H9 (cell line): ENCODE data around the gene CHCHD3. TPM values are rescaled to one million over a fixed set of nuclear protein-coding genes. Genes with fewer than 3 reads are reported as not detected.

Experiments used
- DNase-seq: peaks from one replicate; pipeline ENCODE4 v3.0.0-alpha.2; 2017
- H2AFZ ChIP-seq: one replicate; pipeline ENCODE4 v1.6.1; 2013; ENCODE audit warnings: mild to moderate bottlenecking, low read length, control low read depth, moderate library complexity
- H2AK5ac ChIP-seq: 2 replicates; pipeline ENCODE4 v1.6.1; 2013; ENCODE audit warnings: low read length, control low read depth, mixed read lengths; ENCODE audit not compliant: insufficient read length
- H2BK120ac ChIP-seq: one replicate; pipeline ENCODE4 v1.6.1; 2013; ENCODE audit warnings: low read depth, mild to moderate bottlenecking, low read length, control low read depth, inconsistent platforms; ENCODE audit not compliant: poor library complexity, severe bottlenecking
- H2BK12ac ChIP-seq: 2 replicates; pipeline ENCODE4 v1.6.1; 2013; ENCODE audit warnings: low read length, control low read depth, mixed read lengths, low read depth; ENCODE audit not compliant: insufficient read length
- H2BK15ac ChIP-seq: 2 replicates; pipeline ENCODE4 v1.6.1; 2013; ENCODE audit warnings: low read depth, low read length, control low read depth
- H2BK20ac ChIP-seq: one replicate; pipeline ENCODE4 v1.6.1; 2013; ENCODE audit warnings: low read depth, mild to moderate bottlenecking, low read length, control low read depth, inconsistent platforms; ENCODE audit not compliant: poor library complexity, severe bottlenecking
- H2BK5ac ChIP-seq: 2 replicates; pipeline ENCODE4 v1.6.1; 2013; ENCODE audit warnings: low read length, control low read depth, mixed read lengths; ENCODE audit not compliant: insufficient read length
- H3K14ac ChIP-seq: 2 replicates; pipeline ENCODE4 v1.6.1; 2013; ENCODE audit warnings: low read length, control low read depth; ENCODE audit not compliant: insufficient read depth
- H3K18ac ChIP-seq: 2 replicates; pipeline ENCODE4 v1.6.1; 2013; ENCODE audit warnings: low read depth, mild to moderate bottlenecking, mixed read lengths, low read length, control low read depth; ENCODE audit not compliant: insufficient read length
- H3K23ac ChIP-seq: 2 replicates; pipeline ENCODE4 v1.6.1; 2013; ENCODE audit warnings: low read length, control low read depth, mixed read lengths, low read depth; ENCODE audit not compliant: insufficient read length
- H3K23me2 ChIP-seq: 2 replicates; pipeline ENCODE4 v1.6.1; 2013; ENCODE audit warnings: low read depth, mild to moderate bottlenecking, mixed read lengths, low read length, control low read depth; ENCODE audit not compliant: insufficient read length, poor library complexity, severe bottlenecking
- H3K27ac ChIP-seq: 2 replicates; pipeline ENCODE4 v1.5.1; 2013; ENCODE audit warnings: low read length, control low read depth, mixed read lengths, low read depth; ENCODE audit not compliant: insufficient read length
- H3K27me3 ChIP-seq: 2 replicates; pipeline ENCODE4 v1.6.1; 2013; ENCODE audit warnings: low read length, control low read depth, inconsistent platforms; ENCODE audit not compliant: insufficient read depth
- H3K4ac ChIP-seq: 2 replicates; pipeline ENCODE4 v1.6.1; 2013; ENCODE audit warnings: low read depth, mild to moderate bottlenecking, control low read depth, inconsistent platforms, low read length, moderate library complexity
- H3K4me1 ChIP-seq: 2 replicates; pipeline ENCODE4 v1.6.1; 2013; ENCODE audit warnings: low read length, control low read depth, inconsistent platforms; ENCODE audit not compliant: insufficient read depth
- H3K4me2 ChIP-seq: 2 replicates; pipeline ENCODE4 v1.6.1; 2013; ENCODE audit warnings: low read length, control low read depth, mixed read lengths; ENCODE audit not compliant: insufficient read length, insufficient read depth
- H3K56ac ChIP-seq: 2 replicates; pipeline ENCODE4 v1.6.1; 2013; ENCODE audit warnings: low read depth, mild to moderate bottlenecking, mixed read lengths, low read length, control low read depth; ENCODE audit not compliant: insufficient read length
- H3K79me1 ChIP-seq: 2 replicates; pipeline ENCODE4 v1.6.1; 2013; ENCODE audit warnings: low read depth, mild to moderate bottlenecking, moderate library complexity, low read length, control low read depth, inconsistent platforms; ENCODE audit not compliant: insufficient read depth, poor library complexity, severe bottlenecking
- H3K79me2 ChIP-seq: 2 replicates; pipeline ENCODE4 v1.6.1; 2013; ENCODE audit warnings: low read length, control low read depth, inconsistent platforms; ENCODE audit not compliant: insufficient read depth
- H3K9ac ChIP-seq: 2 replicates; pipeline ENCODE4 v1.6.1; 2013; ENCODE audit warnings: low read length, control low read depth, mixed read lengths; ENCODE audit not compliant: insufficient read length; ENCODE audit errors: extremely low read depth
- H3K9me3 ChIP-seq: one replicate; pipeline ENCODE4 v1.6.1; 2013; ENCODE audit warnings: low read depth, low read length, inconsistent platforms; ENCODE audit not compliant: control insufficient read depth
- H3T11ph ChIP-seq: one replicate; pipeline ENCODE4 v1.6.1; 2013; ENCODE audit warnings: mild to moderate bottlenecking, low read length, control low read depth, inconsistent platforms
- H4K20me1 ChIP-seq: one replicate; pipeline ENCODE4 v1.6.1; 2013; ENCODE audit not compliant: control insufficient read depth, insufficient read length, insufficient read depth
- H4K5ac ChIP-seq: 2 replicates; pipeline ENCODE4 v1.6.1; 2013; ENCODE audit warnings: low read depth, mild to moderate bottlenecking, mixed read lengths, low read length, control low read depth; ENCODE audit not compliant: insufficient read length
- H4K8ac ChIP-seq: replicated peaks from 2 replicates; pipeline ENCODE4 v1.6.1; 2013; ENCODE audit warnings: low read length, control low read depth, mixed read lengths, low read depth; ENCODE audit not compliant: insufficient read length
- H4K91ac ChIP-seq: 2 replicates; pipeline ENCODE4 v1.6.1; 2013; ENCODE audit warnings: low read depth, mild to moderate bottlenecking, moderate library complexity, mixed read lengths, low read length, control low read depth; ENCODE audit not compliant: insufficient read length
- H3K27ac Mint-ChIP-seq, 3 experiments: 2 replicates in 2 of 3; 3 replicates in 1 of 3; pipeline ENCODE4 v1.8.0; 2020 to 2021; ENCODE audit warnings: mixed read lengths in 3 of 3, mild to moderate bottlenecking in 1 of 3, moderate library complexity in 1 of 3
- H3K27me3 Mint-ChIP-seq: 2 replicates; pipeline ENCODE4 v1.8.0; 2021; ENCODE audit warnings: low read depth, mild to moderate bottlenecking, moderate library complexity, mixed read lengths
- H3K36me3 Mint-ChIP-seq, 3 experiments: 2 replicates in 2 of 3; 3 replicates in 1 of 3; pipeline ENCODE4 v1.8.0; 2020 to 2021; ENCODE audit warnings: low read depth in 3 of 3, mixed read lengths in 3 of 3; ENCODE audit not compliant: insufficient read depth in 1 of 3
- H3K4me1 Mint-ChIP-seq, 2 experiments: 2 replicates each; pipeline ENCODE4 v1.8.0; 2020; ENCODE audit warnings: mixed read lengths in 2 of 2
- H3K4me3 Mint-ChIP-seq, 2 experiments: 2 replicates in 1 of 2; 3 replicates in 1 of 2; pipeline ENCODE4 v1.8.0; 2020 to 2021; ENCODE audit warnings: mild to moderate bottlenecking in 2 of 2, mixed read lengths in 2 of 2, moderate library complexity in 1 of 2
- H3K9me3 Mint-ChIP-seq, 2 experiments: 2 replicates in 1 of 2; 3 replicates in 1 of 2; pipeline ENCODE4 v1.8.0; 2020; ENCODE audit warnings: mild to moderate bottlenecking in 2 of 2, mixed read lengths in 2 of 2, moderate library complexity in 1 of 2
- CTCF ChIP-seq: fragments of 200-600 bp; sonication (generic); conservative IDR thresholded peaks from 3 replicates; pipeline ENCODE4 v1.8.0; 2021; ENCODE audit warnings: antibody characterized with exemption, mild to moderate bottlenecking
- WGBS: extraction: QIAGEN DNeasy Blood & Tissue Kit; methylation state at CpG from one replicate; pipeline ENCODE4 v1.1.7; 2013; ENCODE audit warnings: missing lambda C conversion rate, low lambda C conversion rate, mixed read lengths; ENCODE audit not compliant: insufficient read length; ENCODE audit errors: extremely low coverage; 5-methylcytosine and 5-hydroxymethylcytosine counted together
- total RNA-seq: library from RNA; stranded (reverse); gene quantifications from 2 replicates; pipeline ENCODE4 v1.2.1, GENCODE V29; 2021

CHCHD3 gene
- total RNA-seq, 1 experiment from 2014 or later, result 104 TPM

- Histone ChIP-seq H4K5ac (no peak overlapping the region), H4K91ac (no peak overlapping the region), H3K56ac (no peak overlapping the region), H3K4me2 (no peak overlapping the region), H3K4me1 (peaks cover 6% of the 10 kb centered on the region; the same call in 1 of the 2 replicates), H2BK12ac (no peak overlapping the region), H3K79me2 (no peaks in the 10 kb centered on the region), H4K20me1 (no peaks in the 10 kb centered on the region), H2BK20ac (no peak overlapping the region), H3K9ac (no peak overlapping the region), H2BK5ac (no peak overlapping the region), H3K79me1 (no peaks in the 10 kb centered on the region), H3K27ac (no peak overlapping the region), H3K18ac (no peak overlapping the region), H3K23ac (no peak overlapping the region), H2BK120ac (no peak overlapping the region), H3K14ac (no peak overlapping the region), H3K27me3 (no peaks in the 10 kb centered on the region), H3K4ac (no peak overlapping the region), H3K9me3 (no peaks in the 10 kb centered on the region), H3K23me2 (no peaks in the 10 kb centered on the region), H2BK15ac (no peak overlapping the region), H4K8ac (no peak overlapping the region), H3T11ph (no peak overlapping the region), H2AK5ac (no peak overlapping the region), H2AFZ (no peak overlapping the region)
- peaks cover 3 to 28% (median 11%) of the 10 kb centered on the region in 3 experiments; a peak in 6 of 7 replicates for H3K36me3 Mint-ChIP-seq
- H3K4me3 Mint-ChIP-seq, result no peak overlapping the region
- no peaks in the 10 kb centered on the region; the same call in 1 of the 2 replicates for H3K27me3 Mint-ChIP-seq
- no peak for DNase-seq
- WGBS, result no CpG with 5 or more reads among the region's 2 CpGs
- H3K27ac Mint-ChIP-seq, result no peak overlapping the region
- no peak for TF ChIP-seq CTCF
- peaks cover 16 to 20% of the 10 kb centered on the region in 2 experiments for H3K4me1 Mint-ChIP-seq
- H3K9me3 Mint-ChIP-seq, result peaks cover 24 to 26% of the 10 kb centered on the region in 2 experiments
Measured at GRCh38 chr7:133112976-133113375, 31.1 kb upstream of the CHCHD3 start.
